Measurements from ENCODE around the gene MRPL12.

- TF ChIP-seq YY1 (IDR thresholded peaks at IDR 0.05; ENCODE audit: extremely low read depth, insufficient replicate concordance, low read depth, low read length) (no peak), POLR2AphosphoS5 (IDR thresholded peaks at IDR 0.05; ENCODE audit: low read depth, low read length) (no peak), MAX (IDR thresholded peaks at IDR 0.05) (no peak), ZFX (IDR thresholded peaks at IDR 0.05) (no peak), CTCF (IDR thresholded peaks at IDR 0.05 in 2 of 3, conservative IDR thresholded peaks at IDR 0.05 in 1 of 3; ENCODE audit: borderline replicate concordance in 1 of 3, insufficient read depth in 1 of 3, low read depth in 2 of 3, low read length in 2 of 3) (no peak), SIN3A (IDR thresholded peaks at IDR 0.05; ENCODE audit: low read depth) (no peak), ZBTB33 (IDR thresholded peaks at IDR 0.05; ENCODE audit: extremely low read depth, insufficient replicate concordance, low read length) (no peak), EZH2 (IDR thresholded peaks at IDR 0.05) (no peak)
Measured at GRCh38 chr17:81656835-81657234, 46.3 kb upstream of the MRPL12 start.

All from HCT116 (cell line).